Smooth muscle cell (in vitro differentiated cells): ENCODE results near the gene LHFPL5. TPM values are rescaled to one million over a fixed set of nuclear protein-coding genes. Genes with fewer than 3 reads are reported as not detected.

Source experiments
- DNase-seq: peaks from one replicate; lab custom pipeline; 2025; ENCODE audit not compliant: unreplicated experiment; lab: John Stamatoyannopoulos, UW
- H2AFZ ChIP-seq: fragments of 200-600 bp; sonication (generic); 2 replicates; pipeline ENCODE4 v1.6.0; 2016; ENCODE audit warnings: antibody characterized with exemption, low read depth, mild to moderate bottlenecking
- H3F3A ChIP-seq: fragments of 200-600 bp; sonication (generic); 2 replicates; pipeline ENCODE4 v1.6.0; 2017; ENCODE audit warnings: antibody characterized with exemption, low read depth
- H3K27ac ChIP-seq: fragments of 200-600 bp; sonication (generic); 2 replicates; pipeline ENCODE4 v1.5.1; 2016; ENCODE audit warnings: low read depth, mild to moderate bottlenecking
- H3K27me3 ChIP-seq: fragments of 200-600 bp; sonication (generic); 2 replicates; pipeline ENCODE4 v1.6.1; 2016; ENCODE audit warnings: low read depth, mild to moderate bottlenecking
- H3K36me3 ChIP-seq: fragments of 200-600 bp; sonication (generic); 2 replicates; pipeline ENCODE4 v1.5.1; 2016; ENCODE audit warnings: low read depth
- H3K4me1 ChIP-seq: fragments of 200-600 bp; sonication (generic); 2 replicates; pipeline ENCODE4 v1.5.1; 2016; ENCODE audit warnings: low read depth
- H3K4me2 ChIP-seq: fragments of 200-600 bp; sonication (generic); 2 replicates; pipeline ENCODE4 v1.6.0; 2016; ENCODE audit warnings: mild to moderate bottlenecking
- H3K4me3 ChIP-seq: fragments of 200-600 bp; sonication (generic); 2 replicates; pipeline ENCODE4 v1.5.1; 2016; ENCODE audit warnings: mild to moderate bottlenecking
- H3K79me2 ChIP-seq: fragments of 200-600 bp; sonication (generic); 2 replicates; pipeline ENCODE4 v1.6.0; 2016; ENCODE audit warnings: low read depth, mild to moderate bottlenecking
- H3K9ac ChIP-seq: fragments of 200-600 bp; sonication (generic); 2 replicates; pipeline ENCODE4 v1.6.0; 2016; ENCODE audit warnings: low read depth
- H3K9me3 ChIP-seq: fragments of 200-600 bp; sonication (generic); replicated peaks from 2 replicates; pipeline ENCODE4 v1.5.1; 2016; ENCODE audit warnings: low read depth
- H4K20me1 ChIP-seq: fragments of 200-600 bp; sonication (generic); 2 replicates; pipeline ENCODE4 v1.6.0; 2016; ENCODE audit warnings: low read depth
- WGBS: methylation state at CpG from one replicate; pipeline ENCODE4 v1.1.7; 2016; ENCODE audit warnings: low lambda C conversion rate; 5-methylcytosine and 5-hydroxymethylcytosine counted together
- polyA plus RNA-seq: library from polyadenylated mRNA; unstranded; fragments of >200 nt; fragmentation: Nextera tagmentation; extraction: Ambion mirVana; gene quantifications from 2 replicates; pipeline ENCODE4 v1.2.1, GENCODE V29; 2016
- total RNA-seq: library from RNA; depleted of rRNA; stranded (reverse); fragments of >200 nt; gene quantifications from 2 replicates; pipeline ENCODE4 v1.2.3, GENCODE V29; 2014
- TF ChIP-seq, protein P1 (sequence below): fragments of 200-600 bp; sonication (generic); IDR thresholded peaks from 2 replicates; pipeline ENCODE4 v1.5.1; 2017; ENCODE audit warnings: borderline replicate concordance, mild to moderate bottlenecking, antibody characterized with exemption; ENCODE audit not compliant: insufficient read depth, poor library complexity, severe bottlenecking

The LHFPL5 gene
- total and polyA plus RNA-seq, 2 experiments from 2014 or later = not detected

DNA sequence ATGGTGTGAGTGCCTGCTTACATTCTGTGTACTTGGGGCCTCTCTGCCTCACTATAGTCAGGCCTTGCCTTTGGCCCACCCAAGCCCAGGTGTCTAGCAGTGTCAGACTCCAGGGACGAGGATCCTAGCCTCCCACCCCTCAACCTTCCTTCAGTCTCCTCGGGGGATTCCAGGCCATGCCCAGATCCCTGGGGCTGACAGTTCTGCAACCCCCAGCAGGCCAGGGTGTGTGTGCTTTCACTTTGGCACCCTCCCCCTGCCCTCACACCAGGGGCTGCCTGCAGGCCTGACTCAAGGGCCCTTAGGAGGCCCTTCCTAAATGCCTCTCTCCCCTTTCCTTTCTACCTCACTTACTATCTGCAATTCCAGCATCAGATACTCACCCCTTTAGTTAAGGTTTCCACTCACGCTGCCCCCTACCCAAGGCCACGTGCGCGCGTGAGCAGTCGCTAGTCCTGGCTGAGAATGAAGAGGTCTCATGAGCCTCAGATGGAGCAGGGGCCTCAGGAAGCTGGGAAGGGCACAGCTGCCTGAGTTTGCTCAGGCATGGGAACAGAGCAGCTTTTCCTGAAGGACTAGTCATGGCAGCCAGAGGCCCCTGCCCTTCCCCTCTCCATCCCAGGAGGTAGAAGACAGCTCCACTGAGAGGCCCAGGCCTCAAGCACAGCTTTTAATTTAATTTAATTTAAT is 7.2 kb upstream of the LHFPL5 start:
- H3K27ac ChIP-seq = no peak overlapping the region
- no peaks in the 10 kb centered on the region for H3K9me3 ChIP-seq
- no peaks in the 10 kb centered on the region for H4K20me1 ChIP-seq
- no peak overlapping the region for H3K9ac ChIP-seq
- no peak overlapping the region for H3K4me3 ChIP-seq
- DNase-seq = no peak
- H2AFZ ChIP-seq = no peak overlapping the region
- WGBS = 87% methylated on average over 8 of the region's 8 CpGs
- H3K79me2 ChIP-seq = no peaks in the 10 kb centered on the region
- H3K27me3 ChIP-seq = no peaks in the 10 kb centered on the region
- H3F3A ChIP-seq = no peaks in the 10 kb centered on the region
- H3K4me1 ChIP-seq = no peaks in the 10 kb centered on the region
- H3K36me3 ChIP-seq = no peaks in the 10 kb centered on the region
- TF ChIP-seq, protein P1, sequence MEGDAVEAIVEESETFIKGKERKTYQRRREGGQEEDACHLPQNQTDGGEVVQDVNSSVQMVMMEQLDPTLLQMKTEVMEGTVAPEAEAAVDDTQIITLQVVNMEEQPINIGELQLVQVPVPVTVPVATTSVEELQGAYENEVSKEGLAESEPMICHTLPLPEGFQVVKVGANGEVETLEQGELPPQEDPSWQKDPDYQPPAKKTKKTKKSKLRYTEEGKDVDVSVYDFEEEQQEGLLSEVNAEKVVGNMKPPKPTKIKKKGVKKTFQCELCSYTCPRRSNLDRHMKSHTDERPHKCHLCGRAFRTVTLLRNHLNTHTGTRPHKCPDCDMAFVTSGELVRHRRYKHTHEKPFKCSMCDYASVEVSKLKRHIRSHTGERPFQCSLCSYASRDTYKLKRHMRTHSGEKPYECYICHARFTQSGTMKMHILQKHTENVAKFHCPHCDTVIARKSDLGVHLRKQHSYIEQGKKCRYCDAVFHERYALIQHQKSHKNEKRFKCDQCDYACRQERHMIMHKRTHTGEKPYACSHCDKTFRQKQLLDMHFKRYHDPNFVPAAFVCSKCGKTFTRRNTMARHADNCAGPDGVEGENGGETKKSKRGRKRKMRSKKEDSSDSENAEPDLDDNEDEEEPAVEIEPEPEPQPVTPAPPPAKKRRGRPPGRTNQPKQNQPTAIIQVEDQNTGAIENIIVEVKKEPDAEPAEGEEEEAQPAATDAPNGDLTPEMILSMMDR = no peak
- no peak overlapping the region for H3K4me2 ChIP-seq

DNA sequence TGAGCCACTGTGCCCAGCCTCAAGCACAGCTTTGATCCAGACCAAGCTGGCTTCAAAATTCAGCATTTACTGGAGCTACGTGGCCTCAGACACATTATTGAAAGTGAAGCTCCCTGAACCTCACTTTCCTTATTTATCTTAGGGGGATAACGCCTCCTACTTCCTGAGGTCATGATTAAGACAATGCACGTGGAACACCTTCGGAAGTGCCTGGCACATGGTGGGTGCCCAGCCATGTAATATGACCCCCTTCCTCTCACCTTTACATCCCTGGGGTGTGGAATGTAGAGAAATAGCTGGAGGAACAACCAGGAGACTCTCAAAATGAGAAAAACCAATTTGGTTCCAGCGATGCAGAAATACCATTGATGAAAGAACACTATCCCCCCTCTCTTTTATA is 6.4 kb upstream of the LHFPL5 start:
- Histone ChIP-seq H3K4me3 (no peak overlapping the region), H3K9me3 (no peaks in the 10 kb centered on the region), H3K4me1 (no peaks in the 10 kb centered on the region), H3K79me2 (no peaks in the 10 kb centered on the region), H3K27me3 (no peaks in the 10 kb centered on the region), H2AFZ (no peak overlapping the region), H4K20me1 (no peaks in the 10 kb centered on the region), H3F3A (no peaks in the 10 kb centered on the region), H3K27ac (no peak overlapping the region), H3K36me3 (no peaks in the 10 kb centered on the region), H3K4me2 (no peak overlapping the region), H3K9ac (no peak overlapping the region)
- 86% methylated on average over 5 of the region's 5 CpGs for WGBS
- no peak for DNase-seq
- TF ChIP-seq, protein P1 = no peak

DNA sequence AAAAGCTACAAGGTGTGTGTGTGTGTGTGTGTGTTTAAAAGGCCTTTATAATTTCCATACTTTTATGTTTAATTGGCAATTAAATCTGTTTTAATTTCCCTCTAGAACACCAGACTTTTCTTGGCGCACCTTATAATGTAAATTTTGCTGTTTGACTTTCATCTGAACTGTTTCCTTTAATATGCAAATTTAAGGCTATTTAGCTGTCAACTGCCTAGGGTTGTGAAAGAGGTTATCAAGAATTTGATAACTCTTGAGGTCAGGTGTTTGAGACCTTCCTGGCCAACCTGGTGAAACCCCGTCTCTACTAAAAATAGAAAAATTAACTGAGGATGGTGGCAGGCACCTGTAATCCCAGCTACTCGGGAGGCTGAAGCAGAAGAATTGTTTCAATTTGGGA is 4.0 kb upstream of the LHFPL5 start:
- Histone ChIP-seq H3K4me2 (no peak overlapping the region), H4K20me1 (no peaks in the 10 kb centered on the region), H3K27ac (no peak overlapping the region), H3K4me3 (no peak overlapping the region), H3K36me3 (no peaks in the 10 kb centered on the region), H2AFZ (no peak overlapping the region), H3K79me2 (no peaks in the 10 kb centered on the region), H3K27me3 (peaks cover 3% of the 10 kb centered on the region), H3K4me1 (no peaks in the 10 kb centered on the region), H3K9me3 (no peaks in the 10 kb centered on the region), H3F3A (no peaks in the 10 kb centered on the region), H3K9ac (no peak overlapping the region)
- DNase-seq = no peak
- 69% methylated on average over 3 of the region's 3 CpGs for WGBS
- TF ChIP-seq, protein P1 = no peak

DNA sequence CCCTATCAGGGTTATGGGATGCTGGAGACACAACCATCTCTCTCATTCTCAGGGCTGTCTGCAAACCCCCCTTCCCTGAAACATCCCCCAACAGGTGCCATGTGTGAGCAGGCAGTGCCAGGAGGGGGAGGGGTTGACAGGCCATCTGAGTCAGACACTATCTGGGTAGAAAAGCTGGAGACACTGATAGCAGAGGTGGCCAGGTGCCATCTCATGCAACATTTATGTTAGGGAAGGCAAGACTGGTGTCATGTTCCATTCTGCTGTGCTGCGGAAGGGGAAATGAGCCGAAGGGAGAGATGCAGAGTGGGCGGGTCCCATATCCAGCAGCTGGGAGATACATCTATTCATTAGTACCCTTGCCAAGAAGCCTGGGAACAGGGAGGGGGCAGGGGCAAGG is 3.5 kb downstream of the LHFPL5 start:
- H3K27ac ChIP-seq = no peak overlapping the region
- H3K36me3 ChIP-seq = no peaks in the 10 kb centered on the region
- TF ChIP-seq, protein P1 = no peak
- peaks cover 6% of the 10 kb centered on the region for H3K27me3 ChIP-seq
- no peak overlapping the region for H3K9ac ChIP-seq
- H4K20me1 ChIP-seq = no peaks in the 10 kb centered on the region
- H3K4me2 ChIP-seq = no peak overlapping the region
- H3K79me2 ChIP-seq = no peaks in the 10 kb centered on the region
- H2AFZ ChIP-seq = no peak overlapping the region
- H3K4me3 ChIP-seq = no peak overlapping the region
- H3F3A ChIP-seq = peaks cover 3% of the 10 kb centered on the region
- no peak for DNase-seq
- H3K9me3 ChIP-seq = no peaks in the 10 kb centered on the region
- WGBS = 78% methylated on average over 3 of the region's 3 CpGs
- H3K4me1 ChIP-seq = no peaks in the 10 kb centered on the region
